Left cardiac atrium (tissue), 4 donors: ENCODE measurements around the gene TATDN2. TPM values are rescaled to one million over a fixed set of nuclear protein-coding genes. Genes with fewer than 3 reads are reported as not detected.
A peak's percentile ranks its signal among the peaks of the same experiment; 100 is the strongest.
"Not testable (repeated sequence)": the region's sequence is repeated elsewhere in the genome, so short reads cannot be mapped to it uniquely, and the experiment has no call there.

Source experiments
- ATAC-seq, 2 donors: fragments of 200-7000 bp; cut with Tn5 transposase; one replicate each; pipeline ENCODE4 v1.9.1; 2020; ENCODE audit warnings: mild to moderate bottlenecking in 2 of 2, moderate library complexity in 2 of 2
- DNase-seq: peaks from one replicate; pipeline ENCODE4 v3.0.0-alpha.2; 2020
- intact Hi-C, 2 donors: fragments of 100-400 bp; cut with DNase I; formaldehyde crosslinking; loops; one replicate each; pipeline versions ENCODE4 v1.14.1 to v1.15.1; 2022 to 2023
- total RNA-seq, 2 donors: library from RNA; stranded (reverse); fragmentation: NEBNext Ultra II Directional; extraction: Animal tissue kit (Norgen Biotek cat#: 25700); gene quantifications; one replicate each; pipeline ENCODE4 v1.2.1, GENCODE V29; 2021
- donor health status: DM: no; HTN: yes; CAD: no.
- donor health status: DM: no; HTN: yes; CAD: no; lungs with severe emphysema.
- donor health status: DM: yes; HTN: yes; CAD: no.
- donor health status: Dilated cardiomyopathy.

The TATDN2 gene
- total RNA-seq, 2 donors from 2014 or later: 17.9 to 27.0 TPM

DNA sequence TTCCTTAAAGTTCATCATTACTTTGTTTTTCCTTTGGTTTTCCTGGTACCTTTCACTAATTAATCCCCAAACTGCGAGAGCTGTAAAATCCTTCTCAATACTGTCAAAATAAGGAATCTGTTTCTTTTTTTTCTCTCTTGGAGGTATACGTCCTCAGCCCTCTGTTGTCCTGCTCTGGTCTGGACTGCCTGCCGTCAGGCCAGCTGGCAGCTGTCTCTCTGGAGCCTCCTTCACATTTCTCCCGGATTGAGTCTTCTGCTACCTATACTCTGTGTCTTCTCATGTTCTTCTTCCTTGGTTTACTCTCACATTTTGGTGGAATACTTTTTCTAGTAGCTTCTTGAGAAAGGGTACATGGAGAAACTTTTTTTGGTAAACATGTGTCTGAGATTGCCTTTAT is 13.8 kb downstream of the TATDN2 start:
- intact Hi-C loops: no loop called here
- ATAC-seq: peak in 1 of 2 donors; percentile 22
- DNase-seq: no peak

DNA sequence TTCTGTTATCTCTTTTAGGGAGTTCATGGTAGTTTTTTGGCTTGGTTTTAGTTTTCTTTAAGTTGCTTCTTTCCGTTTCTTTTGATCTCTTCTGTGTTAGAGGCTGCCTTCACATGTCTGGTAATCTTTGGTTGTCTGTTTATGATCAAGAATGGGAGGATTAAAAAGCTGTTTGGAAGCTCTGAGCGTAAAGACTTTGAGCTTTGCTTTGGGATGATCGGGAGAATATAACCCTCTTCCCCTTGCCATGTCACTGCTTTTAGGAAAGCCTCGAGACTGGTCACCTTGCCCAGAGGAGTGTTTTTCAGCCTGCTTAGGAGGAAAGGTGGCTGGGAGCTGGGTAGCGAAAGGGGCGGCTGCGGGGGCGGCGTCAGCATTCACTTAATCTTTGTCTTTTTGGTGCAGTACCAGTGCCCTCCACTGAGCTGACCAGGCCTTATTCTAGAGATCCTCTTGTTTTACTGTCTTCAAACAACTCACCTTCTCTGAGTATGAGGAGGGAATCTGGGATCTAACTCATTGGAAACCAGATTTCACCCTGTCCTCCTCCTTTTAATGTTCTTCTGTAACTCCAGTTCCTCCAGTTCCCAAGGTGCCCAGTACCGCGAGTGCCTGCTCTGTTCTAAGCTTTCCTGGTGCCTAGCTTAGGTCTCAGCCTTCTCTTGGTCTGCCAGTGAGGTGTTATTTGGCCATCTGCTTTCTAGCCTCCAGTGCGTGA is 15.5 kb downstream of the TATDN2 start:
- peak; percentile 84 to 91 for ATAC-seq
- peak; percentile 42 for DNase-seq

DNA sequence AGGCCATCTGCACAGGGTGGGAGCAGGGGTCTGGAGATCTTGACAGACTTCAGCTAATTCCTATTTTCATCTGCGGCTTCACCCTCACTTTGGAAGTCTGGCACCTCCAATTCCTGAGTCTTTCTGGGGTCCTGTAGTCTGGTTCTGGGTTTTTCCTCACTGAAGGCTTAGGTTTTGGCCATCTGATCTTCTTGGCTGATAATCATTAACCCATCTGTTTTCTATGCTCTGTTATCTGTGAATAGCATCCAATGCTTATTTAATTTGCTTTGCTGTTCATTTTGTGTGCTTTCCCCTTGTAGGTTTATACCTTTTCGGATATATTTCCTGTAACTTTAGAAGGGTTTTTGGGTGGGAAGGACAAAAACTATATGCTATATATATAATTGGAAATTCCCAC is 17.6 kb downstream of the TATDN2 start:
- intact Hi-C loops: no loop called here
- ATAC-seq (no peak), DNase-seq (no peak)

More for the DNA sequence above, 15.5 kb downstream of the TATDN2 start:
- intact Hi-C loops: no loop called here

DNA sequence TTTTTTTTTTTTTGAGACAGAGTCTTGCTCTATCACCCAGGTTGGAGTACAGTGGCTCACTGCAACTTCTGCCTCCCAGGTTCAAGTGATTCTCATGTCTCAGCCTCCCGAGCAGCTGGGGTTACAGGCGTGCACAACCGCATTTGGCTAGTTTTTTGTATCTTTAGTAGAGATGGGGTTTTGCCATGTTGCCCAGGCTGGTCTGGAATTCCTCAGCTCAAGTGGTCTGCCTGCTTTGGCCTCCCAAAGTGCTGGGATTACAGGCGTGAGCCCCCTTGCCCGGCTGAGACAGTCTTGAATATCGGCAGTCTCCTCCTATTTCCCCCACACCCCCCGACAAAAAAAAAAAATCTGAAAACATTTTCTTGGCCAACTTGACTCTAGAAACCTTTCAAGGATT is 18.7 kb downstream of the TATDN2 start:
- intact Hi-C loops, DNase-seq, ATAC-seq: not testable (repeated sequence)

DNA sequence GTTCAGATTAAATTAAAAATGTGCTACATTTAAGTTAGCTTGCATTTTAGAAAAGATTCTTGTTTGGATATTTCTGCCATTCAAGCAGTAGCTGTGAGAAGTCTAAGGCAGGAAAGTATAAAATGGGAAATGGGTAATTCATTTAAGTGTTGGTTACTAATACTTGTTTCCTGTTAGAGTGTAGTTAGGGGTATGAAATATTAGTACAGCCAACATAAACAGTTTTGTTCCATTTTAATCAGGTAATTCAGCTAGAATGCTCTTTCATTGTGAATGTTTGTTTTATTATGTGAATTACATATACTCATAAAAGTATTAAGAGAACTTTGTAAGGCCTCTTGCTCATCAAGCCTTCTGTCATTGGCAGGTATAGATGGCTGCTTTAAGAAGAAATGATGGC is 19.9 kb downstream of the TATDN2 start:
- DNase-seq: no peak
- intact Hi-C loops: no loop called here
- ATAC-seq: no peak

DNA sequence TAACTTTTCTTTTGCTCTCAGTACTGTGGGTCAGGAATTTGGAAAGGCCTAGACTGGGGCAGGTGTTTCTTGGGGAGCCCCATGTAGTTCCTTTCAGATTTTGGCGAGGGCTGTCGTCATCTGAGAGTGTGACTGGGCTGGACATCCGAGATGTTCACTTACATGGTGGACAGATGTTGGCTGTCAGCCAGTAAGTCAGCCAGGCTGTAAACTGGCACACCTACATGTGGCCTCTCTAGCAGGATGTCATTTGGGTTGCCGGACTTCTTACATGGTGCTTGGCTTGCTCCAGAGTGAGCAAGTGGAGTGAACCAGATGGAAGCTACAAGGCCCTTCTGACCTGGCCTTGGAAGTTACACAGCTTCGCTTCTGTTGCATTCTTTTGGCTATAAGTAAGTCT is 20.7 kb downstream of the TATDN2 start:
- no peak for ATAC-seq
- DNase-seq: no peak
- intact Hi-C loops: no loop called here

DNA sequence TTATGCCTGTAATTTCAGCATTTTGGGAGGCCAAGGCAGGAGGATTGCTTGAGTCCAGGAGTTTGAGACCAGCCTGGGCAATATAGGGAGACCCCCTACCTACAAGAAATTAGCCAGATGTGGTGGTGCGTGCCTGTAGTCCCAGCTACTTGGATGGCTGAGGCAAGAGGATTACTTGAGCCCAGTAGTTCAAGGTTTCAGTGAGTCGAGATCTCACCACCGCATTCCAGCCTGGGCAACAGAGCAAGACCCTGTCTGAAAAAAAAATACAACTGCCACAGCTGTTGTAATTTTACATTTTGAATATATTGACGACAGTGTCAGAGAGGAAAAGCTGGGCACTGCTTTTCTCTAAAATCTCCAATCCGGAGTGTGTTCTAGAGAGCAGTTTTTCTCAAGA is 21.2 kb downstream of the TATDN2 start:
- intact Hi-C loops: no loop called here
- DNase-seq (no peak), ATAC-seq (no peak)

DNA sequence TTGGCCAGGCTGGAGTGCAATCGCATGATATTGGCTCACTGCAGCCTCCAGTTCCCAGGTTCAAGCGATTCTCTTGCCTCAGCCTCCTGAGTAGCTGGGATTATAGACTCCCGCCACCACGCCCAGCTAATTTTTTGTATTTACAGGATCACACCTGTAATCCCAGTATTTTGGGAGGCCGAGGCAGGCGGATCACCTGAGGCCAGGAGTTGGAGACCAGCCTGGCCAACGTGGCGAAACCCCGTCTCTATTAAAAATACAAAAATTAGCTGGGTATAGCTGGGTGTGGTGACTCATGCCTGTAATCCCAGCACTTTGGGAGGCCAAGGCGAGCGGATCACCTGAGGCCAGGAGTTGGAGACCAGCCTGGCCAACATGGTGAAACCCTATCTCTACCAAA is 24.2 kb downstream of the TATDN2 start:
- ATAC-seq, intact Hi-C loops: not testable (repeated sequence)

DNA sequence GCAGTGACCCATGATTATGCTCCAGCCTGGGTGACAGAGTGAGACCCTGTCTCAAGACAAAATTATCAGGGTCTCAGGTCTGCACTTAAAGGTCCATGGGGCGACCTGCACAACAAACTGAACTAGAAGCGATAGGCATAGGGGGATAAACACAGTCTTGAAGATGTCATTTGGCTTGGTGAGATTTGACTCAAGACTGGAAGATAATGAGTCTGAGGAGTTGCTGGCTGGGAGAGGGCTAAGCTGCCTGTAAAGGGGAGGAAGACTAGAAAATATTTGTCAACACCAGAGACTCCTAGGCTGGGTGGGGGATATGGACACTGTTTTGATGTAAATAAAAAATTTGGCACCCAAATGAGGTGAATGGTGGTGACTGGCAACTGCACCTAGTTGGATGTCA is 24.7 kb downstream of the TATDN2 start:
- DNase-seq (no peak), ATAC-seq (no peak)
- intact Hi-C loops: no loop called here

More for the DNA sequence above, 24.2 kb downstream of the TATDN2 start:
- DNase-seq: not testable (repeated sequence)

DNA sequence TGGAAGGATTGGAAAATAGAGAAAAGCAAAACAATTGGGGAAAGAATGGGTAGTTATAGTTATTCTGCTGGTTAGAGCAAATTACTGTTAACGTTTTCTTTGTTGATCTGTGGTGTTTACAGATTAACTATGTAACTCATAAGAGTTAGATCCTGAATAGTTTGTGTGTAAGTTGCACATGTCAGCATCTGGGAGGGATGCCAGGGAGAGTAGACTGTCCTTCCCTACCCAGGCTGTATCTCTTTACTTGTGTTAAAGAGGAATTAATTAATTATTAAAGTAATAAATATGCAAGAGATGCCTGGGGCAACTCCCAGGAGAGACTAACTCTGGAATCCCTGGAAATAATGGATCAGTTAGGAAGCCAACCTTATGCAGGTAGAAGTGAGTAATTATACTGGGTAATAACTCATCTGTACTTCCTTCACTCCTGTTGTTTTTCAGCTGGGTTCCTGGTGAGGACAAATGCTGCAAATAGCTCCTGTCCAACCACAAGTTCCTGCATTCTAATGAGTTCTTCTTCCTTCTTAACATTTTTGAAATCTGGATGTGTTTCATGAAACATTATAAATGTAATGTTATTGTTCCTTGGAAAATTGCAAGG is 25.5 kb downstream of the TATDN2 start:
- ATAC-seq (peak; percentile 23 to 46), DNase-seq (no peak)
- intact Hi-C loops: no loop called here

DNA sequence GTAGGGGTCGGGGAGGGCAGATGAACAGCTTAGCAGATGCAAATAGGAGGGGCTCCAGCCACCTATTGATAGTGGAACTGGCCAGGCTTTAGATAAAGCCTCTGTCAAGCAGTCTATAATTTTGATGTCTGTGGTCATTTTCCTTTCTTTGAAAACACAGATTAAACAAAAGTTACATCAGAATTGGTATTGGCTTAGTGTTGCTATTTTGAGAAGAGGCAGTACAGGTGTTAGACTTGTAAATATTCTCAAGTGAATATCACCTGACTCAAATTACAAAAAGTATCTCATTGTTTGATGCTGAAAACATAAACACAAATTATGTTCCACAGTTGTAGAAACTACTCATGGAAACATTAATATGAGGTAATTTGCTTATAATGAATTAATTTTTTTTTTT is 26.3 kb downstream of the TATDN2 start:
- DNase-seq (no peak), ATAC-seq (no peak)
- intact Hi-C loops: no loop called here

DNA sequence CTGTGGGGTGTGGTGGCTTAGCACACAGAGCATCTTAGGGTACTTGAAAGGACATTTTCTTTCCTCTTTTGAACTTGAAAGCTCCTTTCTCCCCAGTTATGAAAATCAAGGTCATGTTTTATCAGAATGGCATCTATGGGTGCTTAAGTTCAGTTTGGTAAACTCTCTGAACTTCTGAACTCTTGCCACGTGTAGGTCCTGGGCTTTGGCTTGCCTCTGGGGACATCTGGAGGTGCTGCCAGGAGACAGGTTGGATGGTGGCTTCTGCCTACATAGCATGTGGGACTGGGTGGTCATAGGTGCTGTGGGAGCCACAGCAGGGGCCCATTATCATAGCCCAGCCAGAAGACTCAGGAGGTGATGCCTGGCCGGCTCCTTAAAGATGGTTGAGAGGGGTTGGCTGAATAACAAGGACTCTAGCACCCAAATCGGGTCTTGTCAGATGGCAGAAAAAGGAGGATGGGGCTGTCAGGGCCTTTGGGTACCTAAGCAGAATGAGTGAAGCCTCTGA is 28.9 kb downstream of the TATDN2 start:
- intact Hi-C loops: no loop called here
- no peak for DNase-seq
- ATAC-seq: no peak

DNA sequence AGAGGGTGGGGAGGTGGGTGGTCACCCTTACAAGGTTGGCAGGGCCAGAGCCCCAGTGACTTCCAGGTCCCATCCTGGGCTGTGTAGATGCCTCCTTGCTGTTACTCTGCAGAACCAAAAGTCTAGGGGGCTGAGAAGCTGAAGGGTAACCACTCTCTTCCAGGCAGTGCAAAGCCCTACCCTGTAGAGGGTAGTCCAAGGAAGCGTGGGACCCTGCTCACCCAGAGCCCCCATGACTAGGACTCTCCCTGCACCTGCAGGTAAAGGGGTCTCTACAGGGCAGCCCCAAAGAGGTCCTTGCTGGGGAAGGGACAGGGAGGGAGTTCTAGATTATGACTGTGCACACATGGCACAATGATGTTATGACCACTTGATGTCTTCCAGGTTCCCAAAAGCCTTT is 30.2 kb downstream of the TATDN2 start:
- intact Hi-C loops: no loop called here
- DNase-seq (no peak), ATAC-seq (no peak)

DNA sequence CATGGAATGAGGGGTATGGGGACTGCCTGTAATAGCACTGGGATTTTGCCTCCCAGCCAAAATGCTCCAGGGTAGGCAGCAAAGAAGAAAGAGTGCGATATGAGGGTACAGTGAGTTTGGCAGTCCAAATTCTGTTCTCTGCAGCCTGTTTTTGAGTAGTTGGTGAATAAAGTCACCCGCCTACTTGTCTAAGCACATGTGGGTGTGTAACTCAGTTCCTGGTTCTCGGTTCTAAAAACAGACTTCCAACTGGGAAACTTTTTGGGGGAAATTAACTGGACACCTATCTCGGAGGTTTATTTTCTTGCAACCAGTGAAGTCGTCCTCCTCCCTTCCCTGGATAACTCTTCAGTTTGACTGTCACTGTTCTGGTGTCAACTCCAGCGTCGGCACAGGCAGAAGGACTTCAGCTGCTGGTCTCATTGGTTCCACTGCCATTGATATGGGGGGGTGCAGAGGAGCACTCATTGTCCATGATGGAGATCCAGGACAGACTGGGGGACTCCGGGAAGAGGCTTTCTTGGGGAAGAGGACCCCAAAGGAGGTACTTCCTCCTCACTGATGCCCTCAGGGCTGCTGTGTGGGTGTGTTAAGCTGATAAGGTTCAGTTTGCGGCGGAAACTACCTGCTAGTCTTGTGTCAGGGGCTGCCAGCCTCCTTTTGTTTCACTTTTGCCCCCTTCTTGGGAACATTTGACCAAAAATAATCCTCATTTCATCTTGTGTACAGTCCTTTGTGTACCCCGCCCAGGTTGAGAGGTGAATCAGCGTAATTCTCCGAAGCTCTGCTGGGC is 31.3 kb downstream of the TATDN2 start:
- intact Hi-C loops: no loop called here
- DNase-seq: no peak
- no peak for ATAC-seq

DNA sequence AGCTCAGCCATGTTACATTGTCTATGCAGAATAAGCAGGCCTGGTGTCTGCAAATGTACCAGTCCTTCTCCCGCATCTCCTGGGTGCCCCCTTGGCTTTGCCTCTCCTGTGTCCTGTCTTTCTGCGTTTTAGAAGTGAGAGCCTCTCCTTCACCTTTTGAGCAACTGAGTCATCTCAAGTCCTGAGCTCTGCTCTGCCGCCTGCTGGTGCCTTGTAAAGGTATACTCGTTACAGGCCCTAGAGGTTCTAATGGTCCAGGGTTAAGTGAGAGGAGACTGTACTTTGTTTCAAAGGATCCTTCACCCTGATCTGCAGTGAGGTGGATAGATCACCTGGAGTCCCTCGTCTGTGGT is 31.9 kb downstream of the TATDN2 start:
- DNase-seq: no peak
- ATAC-seq: no peak

DNA sequence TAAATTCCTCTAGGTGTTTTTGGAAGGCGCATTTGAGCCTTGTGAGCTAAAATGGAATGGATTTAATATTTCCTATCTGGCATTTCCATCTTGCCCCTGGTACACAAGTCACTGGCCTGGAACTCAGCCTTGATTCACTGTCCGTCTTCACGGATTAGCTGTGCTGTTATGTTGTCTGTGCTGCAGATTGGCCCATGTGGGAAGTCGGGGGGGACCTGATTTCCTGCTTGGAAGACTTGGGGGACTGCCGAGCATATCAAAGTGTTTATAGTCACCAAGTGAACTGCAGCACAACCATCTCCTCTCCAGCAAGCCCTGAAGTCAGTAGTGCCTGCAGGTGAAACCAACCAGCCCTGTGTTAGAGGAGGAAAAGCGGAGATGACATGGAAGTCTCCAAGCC is 32.3 kb downstream of the TATDN2 start:
- DNase-seq (no peak), ATAC-seq (no peak)
- intact Hi-C loops: no loop called here

More for the DNA sequence above, 31.9 kb downstream of the TATDN2 start:
- intact Hi-C loops: no loop called here

DNA sequence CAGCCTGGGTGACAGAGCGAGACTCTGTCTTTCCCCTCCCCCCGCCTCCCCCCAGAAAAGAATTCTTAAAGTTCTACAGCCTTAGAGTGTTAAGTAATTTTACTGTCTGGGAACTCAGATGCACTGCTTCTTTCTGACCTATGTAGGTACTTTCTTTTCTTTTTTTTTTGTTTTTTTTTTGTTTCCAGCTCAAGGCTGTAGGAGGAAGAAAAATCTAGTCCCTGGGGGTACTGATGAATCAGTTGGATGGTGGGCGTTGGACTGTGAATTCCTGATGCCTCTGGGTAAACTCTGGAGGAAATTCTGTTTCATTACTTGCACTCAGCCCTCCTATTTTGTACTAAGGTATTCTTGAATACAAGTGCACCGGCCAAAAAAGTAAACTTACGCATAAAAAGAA is 33.7 kb downstream of the TATDN2 start:
- no peak for DNase-seq
- intact Hi-C loops: no loop called here
- peak in 1 of 2 donors; percentile 14 for ATAC-seq

DNA sequence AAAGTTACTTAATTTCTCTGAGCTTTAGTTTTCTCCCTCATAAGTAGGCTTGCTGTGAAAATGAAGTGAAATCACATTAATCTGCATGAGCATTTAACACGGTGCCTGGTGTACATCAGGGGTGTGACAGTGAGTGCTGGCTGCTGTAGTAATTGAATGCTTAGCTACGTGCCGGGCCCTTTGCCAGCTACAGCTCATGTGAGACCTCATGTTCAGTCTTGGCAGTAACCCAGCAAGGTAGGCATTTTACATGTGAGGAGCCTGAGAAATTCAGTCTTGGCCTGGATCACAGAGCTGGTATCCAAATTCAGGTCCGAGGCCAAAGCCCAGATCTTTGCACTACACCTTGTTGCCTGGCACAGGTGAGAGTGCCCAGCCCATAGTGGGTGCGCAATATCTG is 35.4 kb downstream of the TATDN2 start:
- DNase-seq (no peak), ATAC-seq (no peak)
- intact Hi-C loops: no loop called here

DNA sequence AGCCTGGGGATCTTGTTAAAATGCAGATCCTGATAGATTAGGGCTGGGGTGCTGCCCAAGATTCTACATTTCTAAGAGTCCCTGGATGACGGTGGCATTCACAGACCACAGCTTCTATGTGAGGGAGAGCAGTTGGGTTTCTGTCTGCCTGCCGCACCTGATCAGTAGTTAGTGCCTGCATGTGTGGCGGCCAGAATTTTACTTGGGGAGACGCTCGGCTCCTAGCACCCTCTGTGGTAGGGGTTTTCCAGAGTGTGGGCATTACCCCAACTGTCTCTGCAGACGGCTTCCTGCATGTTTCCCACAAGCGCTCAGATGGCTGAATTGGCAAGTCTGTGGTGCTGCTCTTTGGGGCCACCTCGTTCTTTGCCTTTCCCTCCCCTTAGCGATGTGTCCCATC is 36.2 kb downstream of the TATDN2 start:
- intact Hi-C loops: no loop called here
- ATAC-seq (no peak), DNase-seq (no peak)
